IMR-90 (cell line): Measurements from ENCODE around the gene ANKRD9. TPM values are rescaled to one million over a fixed set of nuclear protein-coding genes. Genes with fewer than 3 reads are reported as not detected.

ENCODE experiments used
- ATAC-seq: fragments of 200-7000 bp; cut with Tn5 transposase; 2 replicates; pipeline ENCODE4 v1.9.1; 2020; ENCODE audit warnings: low read depth, mild to moderate bottlenecking, moderate library complexity
- BruUV-seq: library from RNA; stranded (reverse); fragments of 400-500 nt; replicated peaks from 2 replicates; lab custom pipeline; 2021; lab: Mats Ljungman, UMichigan
- CTCF ChIA-PET: fragments of 300-600 bp; formaldehyde crosslinking; extraction: SDS; loops from one replicate; lab custom pipeline; 2021; ENCODE audit warnings: antibody characterized with exemption; lab: Yijun Ruan, JAX
- POLR2A ChIA-PET: fragments of 300-600 bp; sonication (Branson Sonifier 250); formaldehyde crosslinking; loops from one replicate; lab custom pipeline; 2022; ENCODE audit warnings: antibody characterized with exemption; ENCODE audit not compliant: unreplicated experiment; lab: Charles Lee
- DNase-seq: peaks from one replicate; pipeline ENCODE4 v3.0.0; 2013
- H2AFZ ChIP-seq: replicated peaks from 2 replicates; pipeline ENCODE3; 2013; ENCODE audit warnings: low read length, mild to moderate bottlenecking; ENCODE audit not compliant: poor library complexity
- H2AK5ac ChIP-seq: 2 replicates; pipeline ENCODE4 v1.6.1; 2013; ENCODE audit warnings: low read depth, low read length, inconsistent platforms
- H2AK9ac ChIP-seq: replicated peaks from 2 replicates; pipeline ENCODE3; 2013; ENCODE audit warnings: mild to moderate bottlenecking, low read depth, low read length, moderate library complexity; ENCODE audit not compliant: poor library complexity
- H2BK120ac ChIP-seq: 2 replicates; pipeline ENCODE4 v1.6.1; 2013; ENCODE audit warnings: low read depth, low read length, inconsistent platforms
- H2BK15ac ChIP-seq: 3 replicates; pipeline ENCODE4 v1.6.1; 2013; ENCODE audit warnings: low read depth, low read length, inconsistent platforms
- H2BK20ac ChIP-seq: 2 replicates; pipeline ENCODE4 v1.6.1; 2013; ENCODE audit warnings: low read depth, mild to moderate bottlenecking, inconsistent platforms, low read length, moderate library complexity
- H2BK5ac ChIP-seq: 2 replicates; pipeline ENCODE4 v1.6.1; 2013; ENCODE audit warnings: mild to moderate bottlenecking, low read depth, low read length, inconsistent platforms; ENCODE audit not compliant: poor library complexity, severe bottlenecking
- H3K14ac ChIP-seq: replicated peaks from 2 replicates; pipeline ENCODE4 v1.6.1; 2013; ENCODE audit warnings: low read depth, low read length, inconsistent platforms
- H3K18ac ChIP-seq: 2 replicates; pipeline ENCODE4 v1.6.1; 2013; ENCODE audit warnings: low read depth, low read length, control low read depth
- H3K23ac ChIP-seq: 2 replicates; pipeline ENCODE4 v1.6.1; 2013; ENCODE audit warnings: low read depth, low read length, inconsistent platforms
- H3K27ac ChIP-seq: 2 replicates; pipeline ENCODE4 v1.5.1; 2013; ENCODE audit warnings: mild to moderate bottlenecking, control low read depth, low read length; ENCODE audit not compliant: insufficient read depth
- H3K27me3 ChIP-seq: 2 replicates; pipeline ENCODE4 v1.6.1; 2013; ENCODE audit warnings: low read length; ENCODE audit not compliant: control insufficient read depth, insufficient read depth
- H3K36me3 ChIP-seq: 2 replicates; pipeline ENCODE4 v1.6.1; 2013; ENCODE audit warnings: low read length, mixed read lengths; ENCODE audit not compliant: control insufficient read depth, insufficient read depth
- H3K4ac ChIP-seq: 2 replicates; pipeline ENCODE4 v1.6.1; 2013; ENCODE audit warnings: low read depth, low read length, inconsistent platforms
- H3K4me1 ChIP-seq: 2 replicates; pipeline ENCODE4 v1.6.1; 2013; ENCODE audit warnings: low read length, mixed read lengths; ENCODE audit not compliant: control insufficient read depth, insufficient read depth
- H3K4me2 ChIP-seq: 2 replicates; pipeline ENCODE4 v1.6.1; 2013; ENCODE audit warnings: low read depth, mild to moderate bottlenecking, control low read depth, low read length, moderate library complexity
- H3K4me3 ChIP-seq: 2 replicates; pipeline ENCODE4 v1.5.1; 2013; ENCODE audit warnings: low read depth, mild to moderate bottlenecking, control low read depth, low read length, moderate library complexity; ENCODE audit not compliant: insufficient read depth
- H3K56ac ChIP-seq: 2 replicates; pipeline ENCODE4 v1.6.1; 2013; ENCODE audit warnings: low read length, inconsistent platforms; ENCODE audit not compliant: insufficient read depth; ENCODE audit errors: extremely low read depth
- H3K79me1 ChIP-seq, 2 experiments: 2 replicates each; pipeline ENCODE4 v1.6.1; 2013; ENCODE audit warnings: low read length in 2 of 2, inconsistent platforms in 1 of 2, low read depth in 1 of 2
- H3K9ac ChIP-seq: 2 replicates; pipeline ENCODE4 v1.6.1; 2013; ENCODE audit warnings: low read depth, low read length, control low read depth
- H3K9me1 ChIP-seq: 2 replicates; pipeline ENCODE4 v1.6.1; 2013; ENCODE audit warnings: low read length, inconsistent platforms; ENCODE audit not compliant: insufficient read depth
- H3K9me3 ChIP-seq: 2 replicates; pipeline ENCODE4 v1.6.1; 2013; ENCODE audit warnings: low read length; ENCODE audit not compliant: control insufficient read depth, insufficient read depth
- H4K20me1 ChIP-seq: 2 replicates; pipeline ENCODE4 v1.6.1; 2013; ENCODE audit warnings: low read length, inconsistent platforms; ENCODE audit not compliant: insufficient read depth
- H4K5ac ChIP-seq: 2 replicates; pipeline ENCODE4 v1.6.1; 2013; ENCODE audit warnings: mild to moderate bottlenecking, low read depth, low read length, control low read depth
- H4K8ac ChIP-seq, 2 experiments: 2 replicates each; pipeline ENCODE4 v1.6.1; 2013; ENCODE audit warnings: low read depth in 2 of 2, low read length in 2 of 2, control low read depth in 1 of 2, inconsistent platforms in 1 of 2
- H4K91ac ChIP-seq: 2 replicates; pipeline ENCODE4 v1.6.1; 2013; ENCODE audit warnings: low read depth, low read length, inconsistent platforms; ENCODE audit not compliant: insufficient read depth
- BHLHE40 ChIP-seq: fragments of 150-350 bp; IDR thresholded peaks from 2 replicates; pipeline ENCODE4 v1.6.1; 2016; ENCODE audit warnings: mild to moderate bottlenecking, low read depth, low read length
- CEBPB ChIP-seq: IDR thresholded peaks from 2 replicates; pipeline ENCODE4 v1.6.1; 2012; ENCODE audit warnings: low read depth, low read length, improper control_type of control experiment
- CHD1 ChIP-seq: IDR thresholded peaks from 2 replicates; pipeline ENCODE4 v1.6.1; 2012; ENCODE audit warnings: low read depth, low read length, improper control_type of control experiment
- CTCF ChIP-seq: conservative IDR thresholded peaks from 2 replicates; pipeline ENCODE4 v1.5.1; 2012; ENCODE audit warnings: mild to moderate bottlenecking, low read depth, low read length, improper control_type of control experiment
- MAFK ChIP-seq: IDR thresholded peaks from 2 replicates; pipeline ENCODE4 v1.6.1; 2012; ENCODE audit warnings: low read depth, low read length, improper control_type of control experiment
- MAZ ChIP-seq: IDR thresholded peaks from 2 replicates; pipeline ENCODE4 v1.6.1; 2012; ENCODE audit warnings: low read depth, mild to moderate bottlenecking, low read length, improper control_type of control experiment, moderate library complexity, borderline replicate concordance
- POLR2A ChIP-seq: IDR thresholded peaks from 2 replicates; pipeline ENCODE4 v1.6.1; 2012; ENCODE audit warnings: mild to moderate bottlenecking, low read depth, low read length
- RCOR1 ChIP-seq: IDR thresholded peaks from 2 replicates; pipeline ENCODE4 v1.6.1; 2012; ENCODE audit warnings: mild to moderate bottlenecking, low read length, improper control_type of control experiment; ENCODE audit not compliant: insufficient replicate concordance
- RFX5 ChIP-seq: IDR thresholded peaks from 2 replicates; pipeline ENCODE4 v1.8.0; 2012; ENCODE audit warnings: low read depth, mild to moderate bottlenecking, low read length, moderate library complexity
- SMC3 ChIP-seq: fragments of 150-350 bp; IDR thresholded peaks from 2 replicates; pipeline ENCODE4 v1.6.1; 2016; ENCODE audit warnings: low read depth, mild to moderate bottlenecking, antibody characterized with exemption, low read length, moderate library complexity
- USF2 ChIP-seq: fragments of 150-350 bp; IDR thresholded peaks from 2 replicates; pipeline ENCODE4 v1.6.1; 2017; ENCODE audit warnings: mild to moderate bottlenecking, antibody characterized with exemption, low read length, low read depth
- WGBS, 2 experiments: methylation state at CpG; one replicate each; pipeline versions ENCODE4 v1.1.5 to v1.1.7; 2013; ENCODE audit warnings: missing lambda C conversion rate in 2 of 2; ENCODE audit not compliant: insufficient read length in 1 of 2; ENCODE audit errors: extremely low coverage in 2 of 2; 5-methylcytosine and 5-hydroxymethylcytosine counted together
- dilution Hi-C: fragments of 300-500 bp; cut with HindIII; formaldehyde crosslinking; loops from one replicate; pipeline ENCODE4 v1.14.3; 2018; ENCODE audit warnings: low sequenced_read_pairs; ENCODE audit not compliant: unreplicated experiment
- in situ Hi-C: fragments of 300-500 bp; cut with MboI; formaldehyde crosslinking; loops from 3 replicates; pipeline ENCODE4 v1.14.3; 2019; ENCODE audit warnings: low sequenced_read_pairs, inconsistent platforms, mixed read lengths
- intact Hi-C: fragments of 100-400 bp; cut with micrococcal nuclease; formaldehyde crosslinking; loops from 2 replicates; pipeline ENCODE4 v1.10.0; 2022
- polyA plus RNA-seq, 3 experiments: library from polyadenylated mRNA; depleted of rRNA; stranded (reverse); fragments of >200 nt; gene quantifications; 2 replicates each; pipeline ENCODE4 v1.2.3, GENCODE V29; 2012; ENCODE audit warnings: low replicate concordance in 1 of 3
- total RNA-seq: library from RNA; depleted of rRNA; stranded (reverse); fragments of >200 nt; gene quantifications from 2 replicates; pipeline ENCODE4 v1.2.3, GENCODE V29; 2012

The ANKRD9 gene
- total and polyA plus RNA-seq, 2 of the 4 experiments (the other 2 are of a cell fraction) = 3.9 to 15.7 TPM

- no peak overlapping the region for H3K14ac ChIP-seq
- CTCF ChIA-PET = interaction anchor here (0.6 kb wide), 3 partner anchors 8 to 108 kb away, joined by 3 to 7 read pairs (median 4); no protein-coding TSS in a partner anchor
- TF ChIP-seq CHD1 (no peak), MAFK (no peak), USF2 (no peak), SMC3 (no peak), MAZ (no peak), BHLHE40 (no peak), POLR2A (no peak), RFX5 (no peak), CTCF (no peak), RCOR1 (no peak), CEBPB (no peak)
- peaks cover 2% of the 10 kb centered on the region; the same call in 1 of the 2 replicates for H3K4me1 ChIP-seq
- H3K9me1 ChIP-seq = no peaks in the 10 kb centered on the region
- no peak overlapping the region for H4K8ac ChIP-seq
- no peak overlapping the region for H2AK9ac ChIP-seq
- dilution Hi-C loops (no loop called here), intact Hi-C loops (no loop called here), in situ Hi-C loops (no loop called here)
- no peak overlapping the region for H3K9ac ChIP-seq
- H3K9me3 ChIP-seq = no peaks in the 10 kb centered on the region
- no peaks in the 10 kb centered on the region for H3K27me3 ChIP-seq
- H2BK5ac ChIP-seq = no peak overlapping the region
- no peak overlapping the region for H2BK120ac ChIP-seq
- POLR2A ChIA-PET = interaction anchor here (0.6 kb wide), 1 partner anchor 10 kb away, joined by 5 read pairs; no protein-coding TSS in a partner anchor
- H3K79me1 ChIP-seq = peaks cover 0 to 8% of the 10 kb centered on the region in 2 experiments; a peak in 1 of 4 replicates
- no peak overlapping the region for H3K27ac ChIP-seq
- H3K4me2 ChIP-seq = no peak overlapping the region
- H2BK15ac ChIP-seq = no peak overlapping the region
- no peak for ATAC-seq
- H3K4ac ChIP-seq = no peak overlapping the region
- no peak overlapping the region for H3K23ac ChIP-seq
- H4K20me1 ChIP-seq = peaks cover 3% of the 10 kb centered on the region
- H2AK5ac ChIP-seq = no peak overlapping the region
- H4K91ac ChIP-seq = no peak overlapping the region
- H4K5ac ChIP-seq = no peak overlapping the region
- H2BK20ac ChIP-seq = no peak overlapping the region
- H3K18ac ChIP-seq = no peak overlapping the region
- no TSS peak for BruUV-seq
- DNase-seq = no peak
- H3K36me3 ChIP-seq = peaks cover 1% of the 10 kb centered on the region; the same call in 1 of the 2 replicates
- H3K56ac ChIP-seq = no peak overlapping the region
- 100% methylated on average over 3 of the region's 17 CpGs; no CpG with 5 or more reads in 1 of the 2 experiments for WGBS, 2 experiments
- H2AFZ ChIP-seq = peak overlapping the region; percentile 60
- no peak overlapping the region for H3K4me3 ChIP-seq
Measured at GRCh38 chr14:102486513-102487203, 22.9 kb downstream of the ANKRD9 start.
